Neural progenitor cell (in vitro differentiated cells): ENCODE results near the gene KRTAP12-1. TPM values are rescaled to one million over a fixed set of nuclear protein-coding genes. Genes with fewer than 3 reads are reported as not detected.
"Not testable (repeated sequence)": the region's sequence is repeated elsewhere in the genome, so short reads cannot be mapped to it uniquely, and the experiment has no call there.

ENCODE experiments used
- DNase-seq: peaks from one replicate; pipeline ENCODE4 v3.0.0-alpha.2; 2016; ENCODE audit warnings: low spot score
- H2AFZ ChIP-seq: fragments of 200-600 bp; sonication (generic); replicated peaks from 2 replicates; pipeline ENCODE4 v1.6.1; 2016; ENCODE audit warnings: antibody characterized with exemption
- H3F3A ChIP-seq: fragments of 200-600 bp; sonication (generic); 2 replicates; pipeline ENCODE4 v1.6.1; 2016; ENCODE audit warnings: antibody characterized with exemption, low read depth
- H3K27ac ChIP-seq: fragments of 200-600 bp; sonication (generic); 2 replicates; pipeline ENCODE4 v1.5.1; 2016; ENCODE audit warnings: mild to moderate bottlenecking
- H3K27me3 ChIP-seq: fragments of 200-600 bp; sonication (generic); 2 replicates; pipeline ENCODE4 v1.6.1; 2016; ENCODE audit warnings: mild to moderate bottlenecking, moderate library complexity
- H3K36me3 ChIP-seq: fragments of 200-600 bp; sonication (generic); 2 replicates; pipeline ENCODE4 v1.5.1; 2016
- H3K4me1 ChIP-seq: fragments of 200-600 bp; sonication (generic); 2 replicates; pipeline ENCODE4 v1.6.1; 2016; ENCODE audit warnings: mixed run types
- H3K4me2 ChIP-seq: fragments of 200-600 bp; sonication (generic); 2 replicates; pipeline ENCODE4 v1.6.1; 2016
- H3K4me3 ChIP-seq: fragments of 200-600 bp; sonication (generic); 2 replicates; pipeline ENCODE4 v1.5.1; 2016
- H3K79me2 ChIP-seq: fragments of 200-600 bp; sonication (generic); 2 replicates; pipeline ENCODE4 v1.6.1; 2016; ENCODE audit warnings: low read depth
- H3K9ac ChIP-seq: fragments of 200-600 bp; sonication (generic); 2 replicates; pipeline ENCODE4 v1.6.1; 2016
- H3K9me3 ChIP-seq: fragments of 200-600 bp; sonication (generic); 2 replicates; pipeline ENCODE4 v1.5.1; 2016; ENCODE audit warnings: low read depth
- H4K20me1 ChIP-seq: fragments of 200-600 bp; sonication (generic); 2 replicates; pipeline ENCODE4 v1.6.1; 2016; ENCODE audit warnings: low read depth
- H3K27ac Mint-ChIP-seq: 3 replicates; pipeline ENCODE4 v1.8.0; 2021; ENCODE audit warnings: mixed read lengths
- H3K27me3 Mint-ChIP-seq: 2 replicates; pipeline ENCODE4 v1.8.0; 2022; ENCODE audit warnings: low read depth, mild to moderate bottlenecking, inconsistent platforms, moderate library complexity, mixed read lengths; ENCODE audit not compliant: insufficient read depth
- H3K36me3 Mint-ChIP-seq: 3 replicates; pipeline ENCODE4 v1.8.0; 2021; ENCODE audit warnings: mixed read lengths
- H3K4me1 Mint-ChIP-seq: 3 replicates; pipeline ENCODE4 v1.8.0; 2021; ENCODE audit warnings: mixed read lengths
- H3K4me3 Mint-ChIP-seq: 3 replicates; pipeline ENCODE4 v1.8.0; 2021; ENCODE audit warnings: mild to moderate bottlenecking, moderate library complexity, mixed read lengths
- H3K9me3 Mint-ChIP-seq: 3 replicates; pipeline ENCODE4 v1.8.0; 2020; ENCODE audit warnings: mixed read lengths
- EZH2 ChIP-seq: fragments of 200-600 bp; sonication (generic); IDR thresholded peaks from 2 replicates; pipeline ENCODE4 v1.6.1; 2017; ENCODE audit warnings: antibody characterized with exemption, mild to moderate bottlenecking, moderate library complexity
- EZH2phosphoT487 ChIP-seq: fragments of 200-600 bp; sonication (generic); IDR thresholded peaks from 2 replicates; pipeline ENCODE4 v1.6.1; 2017; ENCODE audit warnings: antibody characterized with exemption
- total RNA-seq: library from RNA; depleted of rRNA; stranded (reverse); fragments of >200 nt; gene quantifications from 2 replicates; pipeline ENCODE4 v1.2.3, GENCODE V29; 2015; ENCODE audit warnings: low replicate concordance
- TF ChIP-seq, protein P1 (sequence below): fragments of 200-600 bp; sonication (generic); IDR thresholded peaks from 2 replicates; pipeline ENCODE4 v1.5.1; 2017; ENCODE audit warnings: antibody characterized with exemption, mild to moderate bottlenecking

KRTAP12-1 gene
- total RNA-seq, 1 donor from 2014 or later: not detected

DNA sequence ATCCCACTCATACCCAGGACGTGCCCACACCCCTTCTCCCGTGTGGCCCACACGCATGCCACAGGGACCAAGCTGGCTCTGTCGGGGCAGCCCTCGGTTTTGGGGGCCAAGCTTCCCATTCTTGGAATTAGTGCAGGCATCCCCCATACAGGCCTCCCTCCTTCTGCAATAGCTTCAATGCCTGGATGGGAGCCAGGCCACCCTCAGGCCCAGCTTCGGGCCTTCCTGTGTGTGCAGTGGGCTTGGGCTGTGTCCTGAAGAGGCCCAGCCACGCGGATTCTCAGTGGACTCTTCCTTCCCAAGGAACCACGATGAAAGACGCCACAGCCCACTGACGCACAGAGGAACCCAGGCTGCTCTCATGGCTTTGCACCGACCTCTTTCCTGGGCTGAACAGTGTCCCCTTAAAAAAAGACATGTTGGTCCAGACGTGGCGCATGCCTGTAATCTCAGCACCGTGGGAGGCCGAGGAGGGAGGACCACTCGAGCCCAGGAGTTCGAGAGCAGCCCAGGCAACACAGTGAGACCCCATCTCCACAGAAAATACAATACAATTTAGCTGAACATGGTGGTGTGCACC lies 32.4 kb downstream of the KRTAP12-1 start:
- TF ChIP-seq EZH2phosphoT487 (no peak), EZH2 (no peak)
- TF ChIP-seq, protein P1, sequence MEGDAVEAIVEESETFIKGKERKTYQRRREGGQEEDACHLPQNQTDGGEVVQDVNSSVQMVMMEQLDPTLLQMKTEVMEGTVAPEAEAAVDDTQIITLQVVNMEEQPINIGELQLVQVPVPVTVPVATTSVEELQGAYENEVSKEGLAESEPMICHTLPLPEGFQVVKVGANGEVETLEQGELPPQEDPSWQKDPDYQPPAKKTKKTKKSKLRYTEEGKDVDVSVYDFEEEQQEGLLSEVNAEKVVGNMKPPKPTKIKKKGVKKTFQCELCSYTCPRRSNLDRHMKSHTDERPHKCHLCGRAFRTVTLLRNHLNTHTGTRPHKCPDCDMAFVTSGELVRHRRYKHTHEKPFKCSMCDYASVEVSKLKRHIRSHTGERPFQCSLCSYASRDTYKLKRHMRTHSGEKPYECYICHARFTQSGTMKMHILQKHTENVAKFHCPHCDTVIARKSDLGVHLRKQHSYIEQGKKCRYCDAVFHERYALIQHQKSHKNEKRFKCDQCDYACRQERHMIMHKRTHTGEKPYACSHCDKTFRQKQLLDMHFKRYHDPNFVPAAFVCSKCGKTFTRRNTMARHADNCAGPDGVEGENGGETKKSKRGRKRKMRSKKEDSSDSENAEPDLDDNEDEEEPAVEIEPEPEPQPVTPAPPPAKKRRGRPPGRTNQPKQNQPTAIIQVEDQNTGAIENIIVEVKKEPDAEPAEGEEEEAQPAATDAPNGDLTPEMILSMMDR: no peak
- Mint-ChIP-seq H3K36me3 (peaks cover 4% of the 10 kb centered on the region), H3K27ac (no peak overlapping the region), H3K27me3 (peaks cover 17% of the 10 kb centered on the region), H3K4me3 (no peak overlapping the region), H3K9me3 (peaks cover 21% of the 10 kb centered on the region), H3K4me1 (peaks cover 10% of the 10 kb centered on the region)
- H3K9me3 ChIP-seq: peaks cover 4% of the 10 kb centered on the region
- DNase-seq: no peak
- no peak overlapping the region for H3K4me2 ChIP-seq
- H3K4me1 ChIP-seq: peaks cover 14% of the 10 kb centered on the region
- H3K9ac ChIP-seq: no peak overlapping the region
- no peaks in the 10 kb centered on the region for H3K27me3 ChIP-seq
- H3K4me3 ChIP-seq: no peak overlapping the region
- no peaks in the 10 kb centered on the region for H3K36me3 ChIP-seq
- no peaks in the 10 kb centered on the region for H3K79me2 ChIP-seq
- H3F3A ChIP-seq: peaks cover 7% of the 10 kb centered on the region
- no peak overlapping the region for H3K27ac ChIP-seq
- H2AFZ ChIP-seq: no peak overlapping the region
- H4K20me1 ChIP-seq: no peaks in the 10 kb centered on the region

DNA sequence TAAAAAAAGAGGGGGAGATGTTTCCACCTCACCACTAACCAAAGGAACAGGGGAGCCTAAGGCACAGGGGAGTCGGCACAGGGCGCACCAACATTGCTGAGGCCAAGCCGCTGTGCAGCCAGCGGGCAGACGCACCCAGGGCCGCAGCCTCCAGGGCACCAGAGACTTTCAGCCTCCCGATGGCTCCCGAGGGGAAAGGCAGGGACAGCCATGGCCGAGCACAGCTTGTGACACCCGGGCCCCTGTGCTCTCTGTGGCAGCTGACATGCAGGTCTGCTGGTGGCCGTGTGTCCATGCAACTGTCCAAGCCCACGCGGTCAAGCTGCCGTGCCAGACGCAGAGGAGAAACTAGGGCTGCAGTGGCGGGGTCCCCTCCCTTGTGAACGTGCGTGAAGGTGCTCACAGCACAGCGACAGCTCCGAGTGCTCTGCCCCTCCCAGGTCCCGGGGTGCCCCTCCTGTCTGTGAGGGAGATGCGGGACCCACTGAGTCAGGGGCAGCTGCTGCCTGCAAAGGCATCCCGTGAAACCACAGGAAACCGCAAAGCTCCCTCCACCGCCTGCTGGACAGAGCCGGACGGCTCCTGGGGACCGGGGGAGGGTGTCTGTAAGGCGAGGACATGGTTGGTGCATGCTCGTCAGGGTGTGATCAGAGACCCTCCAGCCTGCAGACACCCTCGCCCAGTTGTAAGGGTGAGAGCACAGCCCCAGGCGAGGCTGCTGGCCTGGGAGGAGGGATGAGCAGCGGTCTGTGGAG lies 33.2 kb downstream of the KRTAP12-1 start:
- H3K4me2 ChIP-seq: no peak overlapping the region
- H3K4me3 ChIP-seq: no peak overlapping the region
- H3K27ac ChIP-seq: no peak overlapping the region
- H3K4me1 ChIP-seq: peaks cover 19% of the 10 kb centered on the region
- Mint-ChIP-seq H3K27ac (peak overlapping the region; percentile 38), H3K27me3 (peaks cover 14% of the 10 kb centered on the region), H3K36me3 (peaks cover 4% of the 10 kb centered on the region), H3K9me3 (peaks cover 30% of the 10 kb centered on the region), H3K4me3 (no peak overlapping the region), H3K4me1 (peaks cover 13% of the 10 kb centered on the region)
- DNase-seq: no peak
- H4K20me1 ChIP-seq: no peaks in the 10 kb centered on the region
- H3K9me3 ChIP-seq: peaks cover 8% of the 10 kb centered on the region
- TF ChIP-seq EZH2 (no peak), EZH2phosphoT487 (no peak)
- TF ChIP-seq, protein P1: no peak
- no peak overlapping the region for H2AFZ ChIP-seq
- no peaks in the 10 kb centered on the region for H3K27me3 ChIP-seq
- peaks cover 13% of the 10 kb centered on the region for H3F3A ChIP-seq
- H3K36me3 ChIP-seq: no peaks in the 10 kb centered on the region
- H3K79me2 ChIP-seq: no peaks in the 10 kb centered on the region
- no peak overlapping the region for H3K9ac ChIP-seq

GRCh38 chr21:44647222-44647552 lies 34.8 kb downstream of the KRTAP12-1 start:
- peak overlapping the region; percentile 8 for H3K4me2 ChIP-seq
- H3K4me1 ChIP-seq: peaks cover 19% of the 10 kb centered on the region
- no peak overlapping the region for H3K4me3 ChIP-seq
- no peak overlapping the region for H3K9ac ChIP-seq
- no peaks in the 10 kb centered on the region for H3K27me3 ChIP-seq
- no peaks in the 10 kb centered on the region for H3K79me2 ChIP-seq
- H3K36me3 ChIP-seq: no peaks in the 10 kb centered on the region
- peaks cover 34% of the 10 kb centered on the region for H3K9me3 Mint-ChIP-seq
- no peak overlapping the region for H3K27ac Mint-ChIP-seq
- H4K20me1 ChIP-seq: no peaks in the 10 kb centered on the region
- H2AFZ ChIP-seq: peak overlapping the region; percentile 76
- peak; percentile 41 for DNase-seq
- H3K36me3 Mint-ChIP-seq: peaks cover 4% of the 10 kb centered on the region
- peaks cover 15% of the 10 kb centered on the region for H3K4me1 Mint-ChIP-seq
- no peak overlapping the region for H3K27ac ChIP-seq
- peaks cover 16% of the 10 kb centered on the region for H3F3A ChIP-seq
- H3K9me3 ChIP-seq: peaks cover 8% of the 10 kb centered on the region
- H3K27me3 Mint-ChIP-seq: peaks cover 12% of the 10 kb centered on the region
- no peak overlapping the region for H3K4me3 Mint-ChIP-seq
- TF ChIP-seq EZH2: no peak
- no peak for TF ChIP-seq EZH2phosphoT487
- TF ChIP-seq, protein P1: no peak

- H3K9ac ChIP-seq, H3K9me3 ChIP-seq, H3K79me2 ChIP-seq, H3K4me3 ChIP-seq, H3K36me3 Mint-ChIP-seq, H3K4me3 Mint-ChIP-seq, H3K36me3 ChIP-seq, H3K27ac Mint-ChIP-seq, H3K27me3 ChIP-seq, H4K20me1 ChIP-seq, H3K27ac ChIP-seq: not testable (repeated sequence)
- Histone ChIP-seq H3K4me2 (peak within 1 kb of the TSS; percentile 8), H3F3A (peaks cover 16% of the 10 kb centered on the region), H2AFZ (peak within 1 kb of the TSS; percentile 76), H3K4me1 (peaks cover 19% of the 10 kb centered on the region)
- peaks cover 15% of the 10 kb centered on the region for H3K4me1 Mint-ChIP-seq
- peaks cover 35% of the 10 kb centered on the region for H3K9me3 Mint-ChIP-seq
- peaks cover 12% of the 10 kb centered on the region for H3K27me3 Mint-ChIP-seq
- peak; percentile 20 for DNase-seq
These were observed 35.4 kb downstream of the KRTAP12-1 start, which contains the start of gene KRTAP10-11 for GRCh38 chr21:44646366-44647221. Gene KRTAP10-11, plus strand, starts transcription at chr21:44646414. Its CDS starts 45 bp downstream, at chr21:44646459.
